IMR-90 (cell line): ENCODE data around the gene KLRF1. TPM values are rescaled to one million over a fixed set of nuclear protein-coding genes. Genes with fewer than 3 reads are reported as not detected.

Experiments used
- ATAC-seq: fragments of 200-7000 bp; cut with Tn5 transposase; 2 replicates; pipeline ENCODE4 v1.9.1; 2020; ENCODE audit warnings: low read depth, mild to moderate bottlenecking, moderate library complexity
- BruUV-seq: library from RNA; stranded (reverse); fragments of 400-500 nt; replicated peaks from 2 replicates; lab custom pipeline; 2021; lab: Mats Ljungman, UMichigan
- CTCF ChIA-PET: fragments of 300-600 bp; formaldehyde crosslinking; extraction: SDS; loops from one replicate; lab custom pipeline; 2021; ENCODE audit warnings: antibody characterized with exemption; lab: Yijun Ruan, JAX
- POLR2A ChIA-PET: fragments of 300-600 bp; sonication (Branson Sonifier 250); formaldehyde crosslinking; loops from one replicate; lab custom pipeline; 2022; ENCODE audit warnings: antibody characterized with exemption; ENCODE audit not compliant: unreplicated experiment; lab: Charles Lee
- DNase-seq: peaks from one replicate; pipeline ENCODE4 v3.0.0; 2013
- H2AFZ ChIP-seq: replicated peaks from 2 replicates; pipeline ENCODE3; 2013; ENCODE audit warnings: low read length, mild to moderate bottlenecking; ENCODE audit not compliant: poor library complexity
- H2AK5ac ChIP-seq: 2 replicates; pipeline ENCODE4 v1.6.1; 2013; ENCODE audit warnings: low read depth, low read length, inconsistent platforms
- H2AK9ac ChIP-seq: replicated peaks from 2 replicates; pipeline ENCODE3; 2013; ENCODE audit warnings: mild to moderate bottlenecking, low read depth, low read length, moderate library complexity; ENCODE audit not compliant: poor library complexity
- H2BK120ac ChIP-seq: 2 replicates; pipeline ENCODE4 v1.6.1; 2013; ENCODE audit warnings: low read depth, low read length, inconsistent platforms
- H2BK15ac ChIP-seq: 3 replicates; pipeline ENCODE4 v1.6.1; 2013; ENCODE audit warnings: low read depth, low read length, inconsistent platforms
- H2BK20ac ChIP-seq: 2 replicates; pipeline ENCODE4 v1.6.1; 2013; ENCODE audit warnings: low read depth, mild to moderate bottlenecking, inconsistent platforms, low read length, moderate library complexity
- H2BK5ac ChIP-seq: 2 replicates; pipeline ENCODE4 v1.6.1; 2013; ENCODE audit warnings: mild to moderate bottlenecking, low read depth, low read length, inconsistent platforms; ENCODE audit not compliant: poor library complexity, severe bottlenecking
- H3K14ac ChIP-seq: replicated peaks from 2 replicates; pipeline ENCODE4 v1.6.1; 2013; ENCODE audit warnings: low read depth, low read length, inconsistent platforms
- H3K18ac ChIP-seq: 2 replicates; pipeline ENCODE4 v1.6.1; 2013; ENCODE audit warnings: low read depth, low read length, control low read depth
- H3K23ac ChIP-seq: 2 replicates; pipeline ENCODE4 v1.6.1; 2013; ENCODE audit warnings: low read depth, low read length, inconsistent platforms
- H3K27ac ChIP-seq: 2 replicates; pipeline ENCODE4 v1.5.1; 2013; ENCODE audit warnings: mild to moderate bottlenecking, control low read depth, low read length; ENCODE audit not compliant: insufficient read depth
- H3K27me3 ChIP-seq: 2 replicates; pipeline ENCODE4 v1.6.1; 2013; ENCODE audit warnings: low read length; ENCODE audit not compliant: control insufficient read depth, insufficient read depth
- H3K36me3 ChIP-seq: 2 replicates; pipeline ENCODE4 v1.6.1; 2013; ENCODE audit warnings: low read length, mixed read lengths; ENCODE audit not compliant: control insufficient read depth, insufficient read depth
- H3K4ac ChIP-seq: 2 replicates; pipeline ENCODE4 v1.6.1; 2013; ENCODE audit warnings: low read depth, low read length, inconsistent platforms
- H3K4me1 ChIP-seq: 2 replicates; pipeline ENCODE4 v1.6.1; 2013; ENCODE audit warnings: low read length, mixed read lengths; ENCODE audit not compliant: control insufficient read depth, insufficient read depth
- H3K4me2 ChIP-seq: 2 replicates; pipeline ENCODE4 v1.6.1; 2013; ENCODE audit warnings: low read depth, mild to moderate bottlenecking, control low read depth, low read length, moderate library complexity
- H3K4me3 ChIP-seq: 2 replicates; pipeline ENCODE4 v1.5.1; 2013; ENCODE audit warnings: low read depth, mild to moderate bottlenecking, control low read depth, low read length, moderate library complexity; ENCODE audit not compliant: insufficient read depth
- H3K56ac ChIP-seq: 2 replicates; pipeline ENCODE4 v1.6.1; 2013; ENCODE audit warnings: low read length, inconsistent platforms; ENCODE audit not compliant: insufficient read depth; ENCODE audit errors: extremely low read depth
- H3K79me1 ChIP-seq, 2 experiments: 2 replicates each; pipeline ENCODE4 v1.6.1; 2013; ENCODE audit warnings: low read length in 2 of 2, inconsistent platforms in 1 of 2, low read depth in 1 of 2
- H3K9ac ChIP-seq: 2 replicates; pipeline ENCODE4 v1.6.1; 2013; ENCODE audit warnings: low read depth, low read length, control low read depth
- H3K9me1 ChIP-seq: 2 replicates; pipeline ENCODE4 v1.6.1; 2013; ENCODE audit warnings: low read length, inconsistent platforms; ENCODE audit not compliant: insufficient read depth
- H3K9me3 ChIP-seq: 2 replicates; pipeline ENCODE4 v1.6.1; 2013; ENCODE audit warnings: low read length; ENCODE audit not compliant: control insufficient read depth, insufficient read depth
- H4K20me1 ChIP-seq: 2 replicates; pipeline ENCODE4 v1.6.1; 2013; ENCODE audit warnings: low read length, inconsistent platforms; ENCODE audit not compliant: insufficient read depth
- H4K5ac ChIP-seq: 2 replicates; pipeline ENCODE4 v1.6.1; 2013; ENCODE audit warnings: mild to moderate bottlenecking, low read depth, low read length, control low read depth
- H4K8ac ChIP-seq, 2 experiments: 2 replicates each; pipeline ENCODE4 v1.6.1; 2013; ENCODE audit warnings: low read depth in 2 of 2, low read length in 2 of 2, control low read depth in 1 of 2, inconsistent platforms in 1 of 2
- H4K91ac ChIP-seq: 2 replicates; pipeline ENCODE4 v1.6.1; 2013; ENCODE audit warnings: low read depth, low read length, inconsistent platforms; ENCODE audit not compliant: insufficient read depth
- ELK1 ChIP-seq: fragments of 150-350 bp; IDR thresholded peaks from 2 replicates; pipeline ENCODE4 v1.6.1; 2016; ENCODE audit warnings: low read depth, mild to moderate bottlenecking, low read length, moderate library complexity, borderline replicate concordance
- FOS ChIP-seq: fragments of 150-350 bp; IDR thresholded peaks from 2 replicates; pipeline ENCODE4 v1.6.1; 2016; ENCODE audit warnings: low read depth, low read length
- WGBS, 2 experiments: methylation state at CpG; one replicate each; pipeline versions ENCODE4 v1.1.5 to v1.1.7; 2013; ENCODE audit warnings: missing lambda C conversion rate in 2 of 2; ENCODE audit not compliant: insufficient read length in 1 of 2; ENCODE audit errors: extremely low coverage in 2 of 2; 5-methylcytosine and 5-hydroxymethylcytosine counted together
- dilution Hi-C: fragments of 300-500 bp; cut with HindIII; formaldehyde crosslinking; loops from one replicate; pipeline ENCODE4 v1.14.3; 2018; ENCODE audit warnings: low sequenced_read_pairs; ENCODE audit not compliant: unreplicated experiment
- in situ Hi-C: fragments of 300-500 bp; cut with MboI; formaldehyde crosslinking; loops from 3 replicates; pipeline ENCODE4 v1.14.3; 2019; ENCODE audit warnings: low sequenced_read_pairs, inconsistent platforms, mixed read lengths
- intact Hi-C: fragments of 100-400 bp; cut with micrococcal nuclease; formaldehyde crosslinking; loops from 2 replicates; pipeline ENCODE4 v1.10.0; 2022
- polyA plus RNA-seq, 3 experiments: library from polyadenylated mRNA; depleted of rRNA; stranded (reverse); fragments of >200 nt; gene quantifications; 2 replicates each; pipeline ENCODE4 v1.2.3, GENCODE V29; 2012; ENCODE audit warnings: low replicate concordance in 1 of 3
- total RNA-seq: library from RNA; depleted of rRNA; stranded (reverse); fragments of >200 nt; gene quantifications from 2 replicates; pipeline ENCODE4 v1.2.3, GENCODE V29; 2012

Gene KLRF1
- total and polyA plus RNA-seq, 2 of the 4 experiments (the other 2 are of a cell fraction): not detected

- TF ChIP-seq ELK1: no peak
Measured at GRCh38 chr12:9827209-9827888, at the start of gene KLRF1 (continued).

- no peaks in the 10 kb centered on the region for H3K9me3 ChIP-seq
- H2BK15ac ChIP-seq: no peak overlapping the region
- H3K36me3 ChIP-seq: no peaks in the 10 kb centered on the region
- no peaks in the 10 kb centered on the region for H3K9me1 ChIP-seq
- H3K27ac ChIP-seq: no peak overlapping the region
- H3K27me3 ChIP-seq: no peaks in the 10 kb centered on the region
- dilution Hi-C loops: no loop called here
- H4K91ac ChIP-seq: no peak overlapping the region
- H4K5ac ChIP-seq: no peak overlapping the region
- ATAC-seq (no peak), DNase-seq (no peak)
- ChIA-PET POLR2A (no interaction called here), CTCF (no interaction called here)
- H2BK120ac ChIP-seq: no peak overlapping the region
- H3K4ac ChIP-seq: no peak overlapping the region
- H2BK20ac ChIP-seq: no peak overlapping the region
- no peak overlapping the region for H3K23ac ChIP-seq
- in situ Hi-C loops: no loop called here
- H3K56ac ChIP-seq: no peak overlapping the region
- no peak overlapping the region for H2AK9ac ChIP-seq
- H3K4me2 ChIP-seq: no peak overlapping the region
- no peaks in the 10 kb centered on the region for H4K20me1 ChIP-seq
- no peak overlapping the region for H4K8ac ChIP-seq
- no peak overlapping the region for H3K14ac ChIP-seq
- H2BK5ac ChIP-seq: no peak overlapping the region
- intact Hi-C loops: no loop called here
- no peak overlapping the region for H3K18ac ChIP-seq
- no TSS peak for BruUV-seq
- no peak overlapping the region for H3K4me3 ChIP-seq
- no peak overlapping the region for H2AK5ac ChIP-seq
- no peaks in the 10 kb centered on the region for H3K79me1 ChIP-seq
- H3K9ac ChIP-seq: no peak overlapping the region
- no peak for TF ChIP-seq FOS
- no peaks in the 10 kb centered on the region for H3K4me1 ChIP-seq
- H2AFZ ChIP-seq: no peak overlapping the region
- no CpG with 5 or more reads among the region's 4 CpGs for WGBS, 2 experiments
Measured at GRCh38 chr12:9779209-9779608, 48.1 kb upstream of the KLRF1 start.
